Dermis lymphatic vessel endothelial cell (primary cell): Measurements from ENCODE around the gene ZNF425. TPM values are rescaled to one million over a fixed set of nuclear protein-coding genes. Genes with fewer than 3 reads are reported as not detected.

Experiments
- total RNA-seq: library from RNA; depleted of rRNA; stranded (reverse); fragments of >200 nt; gene quantifications from 2 replicates; pipeline ENCODE4 v1.2.1, GENCODE V29; 2014

ZNF425 gene
- 1.5 and 2.7 TPM in 2 replicates for total RNA-seq

GRCh38 chr7:149125863-149126661, at the start of gene ZNF425:
Gene ZNF425 (minus strand): TSS chr7:149126324. CDS start chr7:149126213, 111 bp downstream.

GRCh38 chr7:149147072-149147751, 21.1 kb upstream of the ZNF425 start, which contains the start of gene ZNF398:
Gene ZNF398 (plus strand): TSS chr7:149147453. CDS start chr7:149147743, 290 bp downstream.

GRCh38 chr7:149090397-149091195, 35.5 kb downstream of the ZNF425 start, which contains the start of gene ZNF786:
Gene ZNF786 (minus strand): TSS chr7:149090718. CDS start chr7:149090640, 78 bp downstream.

Other genes with a start within 250 kb of the ZNF425 start
- gene EZH2, start 242.0 kb downstream of the ZNF425 start, total RNA-seq, result 6.2 and 8.0 TPM in 2 replicates
- gene PDIA4, start 97.8 kb downstream of the ZNF425 start, total RNA-seq, result 290 and 300 TPM in 2 replicates
- 5.3 and 7.6 TPM in 2 replicates for gene ZNF786, start 35.6 kb downstream of the ZNF425 start, total RNA-seq
- 6.0 and 7.6 TPM in 2 replicates for gene ZNF398, start 21.1 kb upstream of the ZNF425 start, total RNA-seq
- gene ZNF282, start 69.2 kb upstream of the ZNF425 start, total RNA-seq, result 23.6 and 27.3 TPM in 2 replicates
- gene ZNF212, start 113.3 kb upstream of the ZNF425 start, total RNA-seq, result 4.2 and 4.7 TPM in 2 replicates
- 4.8 and 5.6 TPM in 2 replicates for gene ZNF783, start 135.9 kb upstream of the ZNF425 start, total RNA-seq